ENCODE data around the gene CHEK2. TPM values are rescaled to one million over a fixed set of nuclear protein-coding genes. Genes with fewer than 3 reads are reported as not detected.
A peak's percentile ranks its signal among the peaks of the same experiment; 100 is the strongest.

The CHEK2 gene
- total RNA-seq (10 to 100 TPM; 12.5 to 27.1 TPM), polyA plus RNA-seq (ENCODE audit: insufficient read length in 6 of 6) (10 to 100 TPM; 16.0 to 22.6 (median 19.7) TPM)
- long read RNA-seq, donor 1, partial matches to known transcripts, result 8 of 11 reads
- long read RNA-seq, donor 1, other reads (novel, unspliced or antisense), result 0 of 11 reads
- long read RNA-seq, donor 2, partial matches to known transcripts, result 26 of 30 reads
- long read RNA-seq, donor 2, other reads (novel, unspliced or antisense), result 0 of 30 reads
- long read RNA-seq, donor 3, partial matches to known transcripts, result 14 of 28 reads
- long read RNA-seq, donor 3, other reads (novel, unspliced or antisense), result 13 of 28 reads
- long read RNA-seq, donor 4, partial matches to known transcripts, result 1 of 6 reads
- long read RNA-seq, donor 4, other reads (novel, unspliced or antisense), result 4 of 6 reads
- long read RNA-seq, donor 5, partial matches to known transcripts, result 5 of 6 reads
- long read RNA-seq, donor 5, other reads (novel, unspliced or antisense), result 0 of 6 reads
- long read RNA-seq, donor 6, partial matches to known transcripts, result 7 of 10 reads
- long read RNA-seq, donor 6, other reads (novel, unspliced or antisense), result 0 of 10 reads
- long read RNA-seq, donor 7, partial matches to known transcripts, result 5 of 7 reads
- long read RNA-seq, donor 7, other reads (novel, unspliced or antisense), result 0 of 7 reads
- long read RNA-seq, donor 8, partial matches to known transcripts, result 17 of 18 reads
- long read RNA-seq, donor 8, other reads (novel, unspliced or antisense), result 0 of 18 reads
- long read RNA-seq, donor 9, result 0 reads
- long read RNA-seq, donor 10, partial matches to known transcripts, result 2 of 8 reads
- long read RNA-seq, donor 10, other reads (novel, unspliced or antisense), result 4 of 8 reads
- long read RNA-seq, donor 11, partial matches to known transcripts, result 5 of 7 reads
- long read RNA-seq, donor 11, other reads (novel, unspliced or antisense), result 0 of 7 reads
- long read RNA-seq, donor 12, partial matches to known transcripts, result 26 of 43 reads
- long read RNA-seq, donor 12, other reads (novel, unspliced or antisense), result 15 of 43 reads

DNA sequence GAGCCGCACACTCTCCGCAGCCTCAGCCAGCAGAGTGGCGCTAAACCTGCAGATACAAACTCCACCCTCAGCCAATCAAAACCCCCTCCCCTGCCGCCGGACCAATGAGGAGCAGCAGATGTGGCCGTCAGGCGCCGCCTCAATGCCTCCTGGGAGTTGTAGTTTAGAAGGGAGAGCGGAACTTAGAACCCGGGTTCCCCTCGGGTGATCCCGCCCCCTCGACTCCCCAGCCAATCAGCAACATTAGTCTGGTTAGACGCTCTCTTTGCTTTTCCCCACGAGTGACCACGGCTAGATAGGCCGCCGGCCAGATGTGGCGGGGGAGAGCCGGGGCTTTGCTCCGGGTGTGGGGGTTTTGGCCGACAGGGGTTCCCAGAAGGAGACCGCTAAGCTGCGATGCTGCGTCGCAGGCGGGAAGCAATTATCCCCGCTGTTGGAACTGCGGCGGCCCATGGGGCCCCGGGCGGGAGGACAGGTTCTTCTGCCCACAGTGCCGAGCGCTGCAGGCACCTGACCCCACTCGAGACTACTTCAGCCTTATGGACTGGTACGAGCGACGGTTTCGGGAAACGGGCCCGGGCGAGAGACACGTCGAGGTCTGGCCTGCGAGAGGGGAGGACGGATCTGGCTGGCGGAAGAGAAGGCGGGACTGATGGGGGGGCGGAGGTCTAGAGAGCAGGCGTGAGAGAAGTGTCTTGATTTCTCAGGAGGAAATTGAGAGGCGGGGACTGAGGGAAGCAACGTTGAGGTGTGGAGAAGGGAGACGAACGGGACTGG, at the start of gene CHEK2, which contains the start of gene HSCB:
TSS of gene CHEK2 (minus strand) at position 36 of the 777 bp plus-strand sequence. CDS start 7,099 bp downstream, outside the sequence.
TSS of gene HSCB (plus strand) at position 255 of the 777 bp plus-strand sequence. CDS start at position 312, 57 bp downstream.
- DNase-seq (peak; percentile 95 to 99 (median 97)), ATAC-seq (peak; percentile 97)
- Histone ChIP-seq H3K4me3 (peak within 1 kb of the TSS; percentile 93 to 98), H3K4me1 (peaks cover 14 to 23% of the 10 kb centered on the region in 2 donors), H3K27me3 (no peaks in the 10 kb centered on the region), H3K9me3 (no peaks in the 10 kb centered on the region), H3K27ac (peak within 1 kb of the TSS; percentile 97 to 99), H3K36me3 (peaks cover 0 to 40% of the 10 kb centered on the region in 2 donors)
- intact Hi-C loops (cut with DNase I), result no loop called here
- TF ChIP-seq, protein P1, sequence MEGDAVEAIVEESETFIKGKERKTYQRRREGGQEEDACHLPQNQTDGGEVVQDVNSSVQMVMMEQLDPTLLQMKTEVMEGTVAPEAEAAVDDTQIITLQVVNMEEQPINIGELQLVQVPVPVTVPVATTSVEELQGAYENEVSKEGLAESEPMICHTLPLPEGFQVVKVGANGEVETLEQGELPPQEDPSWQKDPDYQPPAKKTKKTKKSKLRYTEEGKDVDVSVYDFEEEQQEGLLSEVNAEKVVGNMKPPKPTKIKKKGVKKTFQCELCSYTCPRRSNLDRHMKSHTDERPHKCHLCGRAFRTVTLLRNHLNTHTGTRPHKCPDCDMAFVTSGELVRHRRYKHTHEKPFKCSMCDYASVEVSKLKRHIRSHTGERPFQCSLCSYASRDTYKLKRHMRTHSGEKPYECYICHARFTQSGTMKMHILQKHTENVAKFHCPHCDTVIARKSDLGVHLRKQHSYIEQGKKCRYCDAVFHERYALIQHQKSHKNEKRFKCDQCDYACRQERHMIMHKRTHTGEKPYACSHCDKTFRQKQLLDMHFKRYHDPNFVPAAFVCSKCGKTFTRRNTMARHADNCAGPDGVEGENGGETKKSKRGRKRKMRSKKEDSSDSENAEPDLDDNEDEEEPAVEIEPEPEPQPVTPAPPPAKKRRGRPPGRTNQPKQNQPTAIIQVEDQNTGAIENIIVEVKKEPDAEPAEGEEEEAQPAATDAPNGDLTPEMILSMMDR (IDR thresholded peaks at IDR 0.05), result no peak

DNA sequence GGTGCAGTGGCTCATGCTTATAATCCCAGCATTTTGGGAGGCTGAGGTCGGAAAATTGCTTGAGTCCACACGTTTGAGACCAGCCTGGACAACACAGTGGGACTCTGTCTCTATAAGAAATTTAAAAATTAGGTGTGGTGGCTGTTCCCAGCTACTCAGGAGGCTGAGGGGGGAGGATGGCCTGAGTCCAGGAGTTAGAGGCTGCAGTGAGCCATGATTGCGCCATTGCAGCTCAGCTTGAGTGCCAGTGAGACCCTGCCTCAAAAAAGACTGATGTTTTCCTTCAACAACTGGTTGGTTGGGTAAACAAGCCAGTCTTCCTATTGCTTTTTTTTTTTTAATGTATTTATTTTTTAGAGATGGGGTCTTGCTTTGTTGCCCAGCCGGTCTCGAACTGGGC, 49.5 kb upstream of the CHEK2 start:
- no peak for DNase-seq
- Histone ChIP-seq H3K4me3 (no peak overlapping the region), H3K4me1 (peaks cover 3 to 45% of the 10 kb centered on the region in 2 donors), H3K27ac (peak overlapping the region in 1 of 2 donors; percentile 34), H3K36me3 (peaks cover 4 to 73% of the 10 kb centered on the region in 2 donors), H3K27me3 (no peaks in the 10 kb centered on the region), H3K9me3 (no peaks in the 10 kb centered on the region)
- TF ChIP-seq, protein P1 (IDR thresholded peaks at IDR 0.05), result no peak
- intact Hi-C loops (cut with DNase I), result no loop called here
- no peak for ATAC-seq

- TF ChIP-seq, protein P1 (IDR thresholded peaks at IDR 0.05), result no peak
- DNase-seq (no peak), ATAC-seq (no peak)
- Histone ChIP-seq H3K9me3 (no peaks in the 10 kb centered on the region), H3K4me3 (no peak overlapping the region), H3K27ac (no peak overlapping the region), H3K36me3 (peaks cover 4 to 73% of the 10 kb centered on the region in 2 donors), H3K27me3 (no peaks in the 10 kb centered on the region), H3K4me1 (peaks cover 15 to 29% of the 10 kb centered on the region in 2 donors)
- intact Hi-C loops (cut with DNase I), result no loop called here
Observed at GRCh38 chr22:28788601-28789000, 47.0 kb upstream of the CHEK2 start.

- ATAC-seq, result peak; percentile 80
- Histone ChIP-seq H3K27me3 (no peaks in the 10 kb centered on the region), H3K4me3 (no peak overlapping the region), H3K27ac (peak overlapping the region; percentile 48 to 65), H3K36me3 (peaks cover 4 to 88% of the 10 kb centered on the region in 2 donors), H3K4me1 (peaks cover 28 to 33% of the 10 kb centered on the region in 2 donors), H3K9me3 (no peaks in the 10 kb centered on the region)
- TF ChIP-seq, protein P1 (IDR thresholded peaks at IDR 0.05), result no peak
- DNase-seq, result peak in 1 of 4 donors; percentile 55
- intact Hi-C loops (cut with DNase I), result no loop called here
Observed at GRCh38 chr22:28783786-28784671, 42.4 kb upstream of the CHEK2 start.
